WTC11 (cell line): ENCODE results near the gene CDK11B. TPM values are rescaled to one million over a fixed set of nuclear protein-coding genes. Genes with fewer than 3 reads are reported as not detected.

ENCODE experiments used
- ATAC-seq: fragments of 200-7000 bp; cut with Tn5 transposase; 2 replicates; pipeline ENCODE4 v1.10.0; 2021; ENCODE audit warnings: mild to moderate bottlenecking, moderate library complexity
- CTCF ChIA-PET: fragments of 300-600 bp; sonication (Branson Sonifier 250); formaldehyde crosslinking; loops from one replicate; lab custom pipeline; 2021; ENCODE audit warnings: antibody characterized with exemption; lab: Charles Lee
- POLR2A ChIA-PET: fragments of 350-600 bp; sonication (Branson Sonifier 250); formaldehyde crosslinking; loops from one replicate; lab custom pipeline; 2021; ENCODE audit warnings: antibody characterized with exemption; lab: Charles Lee
- DNase-seq: peaks from one replicate; pipeline ENCODE4 v3.0.0; 2021; ENCODE audit warnings: low spot score
- H3K27ac Mint-ChIP-seq: 2 replicates; pipeline ENCODE4 v1.8.0; 2021; ENCODE audit warnings: mixed read lengths
- H3K27me3 Mint-ChIP-seq: 2 replicates; pipeline ENCODE4 v1.8.0; 2021; ENCODE audit warnings: low read depth, mild to moderate bottlenecking, moderate library complexity, mixed read lengths
- H3K36me3 Mint-ChIP-seq: 2 replicates; pipeline ENCODE4 v1.8.0; 2021; ENCODE audit warnings: mixed read lengths
- H3K4me1 Mint-ChIP-seq: 2 replicates; pipeline ENCODE4 v1.8.0; 2022; ENCODE audit warnings: mixed read lengths
- H3K4me3 Mint-ChIP-seq: 2 replicates; pipeline ENCODE4 v1.8.0; 2021; ENCODE audit warnings: mild to moderate bottlenecking, moderate library complexity, mixed read lengths
- H3K9me3 Mint-ChIP-seq: 2 replicates; pipeline ENCODE4 v1.8.0; 2021; ENCODE audit warnings: mixed read lengths
- CBFB ChIP-seq: sonication (generic); formaldehyde crosslinking; IDR thresholded peaks from 2 replicates; pipeline ENCODE4 v1.8.1; 2022; ENCODE audit warnings: mild to moderate bottlenecking, low read depth, missing genetic modification reagents
- CREM ChIP-seq: sonication (generic); formaldehyde crosslinking; IDR thresholded peaks from 2 replicates; pipeline ENCODE4 v1.8.1; 2022; ENCODE audit warnings: mild to moderate bottlenecking, missing genetic modification reagents, moderate library complexity
- JAZF1 ChIP-seq: fragments of 250-450 bp; sonication (Bioruptor Pico); IDR thresholded peaks from 2 replicates; pipeline ENCODE4 v1.9.0; 2021; ENCODE audit warnings: moderate library complexity, mild to moderate bottlenecking, inconsistent platforms
- JUN ChIP-seq: sonication (generic); formaldehyde crosslinking; IDR thresholded peaks from 2 replicates; pipeline ENCODE4 v1.8.0; 2023; ENCODE audit warnings: mild to moderate bottlenecking, missing genetic modification reagents
- MXD4 ChIP-seq: fragments of 250-450 bp; sonication (Bioruptor Pico); IDR thresholded peaks from 2 replicates; pipeline ENCODE4 v1.8.0; 2021; ENCODE audit warnings: mild to moderate bottlenecking, moderate library complexity, borderline replicate concordance
- RELA ChIP-seq: sonication (generic); formaldehyde crosslinking; IDR thresholded peaks from 2 replicates; pipeline ENCODE4 v1.8.1; 2022; ENCODE audit warnings: missing genetic modification reagents, mild to moderate bottlenecking, borderline replicate concordance
- SMAD4 ChIP-seq: sonication (generic); formaldehyde crosslinking; IDR thresholded peaks from 2 replicates; pipeline ENCODE4 v1.8.0; 2022; ENCODE audit warnings: mild to moderate bottlenecking, missing genetic modification reagents
- ZNF317 ChIP-seq: sonication (generic); formaldehyde crosslinking; IDR thresholded peaks from 2 replicates; pipeline ENCODE4 v1.8.1; 2023; ENCODE audit warnings: low read depth, mild to moderate bottlenecking, moderate library complexity, missing genetic modification reagents, borderline replicate concordance
- total RNA-seq: library from RNA; stranded (reverse); gene quantifications from 3 replicates; pipeline ENCODE4 v1.2.3, GENCODE V29; 2021
- TF ChIP-seq, protein P1 (sequence below): sonication (generic); formaldehyde crosslinking; IDR thresholded peaks from 2 replicates; pipeline ENCODE4 v1.8.0; 2022; ENCODE audit warnings: mild to moderate bottlenecking, missing genetic modification reagents
- TF ChIP-seq, protein P2 (sequence below): sonication (generic); formaldehyde crosslinking; conservative IDR thresholded peaks from 2 replicates; pipeline ENCODE4 v1.8.1; 2022; ENCODE audit warnings: mild to moderate bottlenecking, missing genetic modification reagents
- TF ChIP-seq, protein P3 (sequence below): fragments of 250-450 bp; sonication (Bioruptor Pico); IDR thresholded peaks from 2 replicates; pipeline ENCODE4 v2.1.2; 2022; ENCODE audit warnings: mild to moderate bottlenecking, moderate library complexity
- TF ChIP-seq, protein P4 (sequence below): sonication (generic); formaldehyde crosslinking; IDR thresholded peaks from 2 replicates; pipeline ENCODE4 v1.8.1; 2023; ENCODE audit warnings: mild to moderate bottlenecking, missing genetic modification reagents, moderate library complexity
- TF ChIP-seq, protein P5 (sequence below): fragments of 250-450 bp; sonication (Bioruptor Pico); IDR thresholded peaks from 2 replicates; pipeline ENCODE4 v1.9.0; 2021; ENCODE audit warnings: mild to moderate bottlenecking, borderline replicate concordance
- TF ChIP-seq, protein P6 (sequence below): sonication (generic); formaldehyde crosslinking; IDR thresholded peaks from 2 replicates; pipeline ENCODE4 v1.8.0; 2022; ENCODE audit warnings: mild to moderate bottlenecking, missing genetic modification reagents
- TF ChIP-seq, protein P7 (sequence below): fragments of 250-450 bp; sonication (Bioruptor Pico); conservative IDR thresholded peaks from 2 replicates; pipeline ENCODE4 v1.9.0; 2021; ENCODE audit warnings: mild to moderate bottlenecking
- TF ChIP-seq, protein P8 (sequence below): sonication (generic); formaldehyde crosslinking; IDR thresholded peaks from 2 replicates; pipeline ENCODE4 v1.8.0; 2023; ENCODE audit warnings: missing genetic modification reagents
- TF ChIP-seq, protein P9 (sequence below): sonication (generic); formaldehyde crosslinking; IDR thresholded peaks from 2 replicates; pipeline ENCODE4 v1.8.1; 2022; ENCODE audit warnings: missing genetic modification reagents, borderline replicate concordance

CDK11B gene
- total RNA-seq, 1 experiment from 2014 or later: 41.2 TPM

DNA sequence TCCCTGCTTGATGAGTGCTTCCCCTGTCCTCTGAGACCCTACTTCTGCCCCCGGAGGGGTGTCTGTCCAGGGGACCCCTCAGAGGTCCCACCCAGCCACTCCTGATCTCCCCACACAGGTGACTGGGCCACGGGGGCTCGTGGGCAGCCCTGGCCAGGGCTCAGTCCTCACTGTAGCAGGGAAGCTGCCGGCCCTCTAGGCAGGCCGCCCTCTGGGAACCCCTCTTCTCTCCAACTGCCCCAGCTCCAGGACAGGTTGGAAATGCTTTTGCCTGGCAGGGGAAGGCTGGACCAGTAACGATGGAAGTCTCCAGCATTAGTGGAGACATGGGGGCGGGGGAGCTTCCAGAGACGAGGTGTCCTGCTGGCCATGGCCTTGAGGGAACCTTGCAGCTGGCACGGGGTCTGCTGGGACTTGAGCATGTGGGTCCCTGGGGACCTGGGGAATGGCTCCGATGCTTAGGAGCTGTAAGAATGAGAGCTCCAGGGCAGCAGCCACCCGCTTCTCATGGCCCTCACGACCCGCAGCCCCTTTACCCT is 55.8 kb downstream of the CDK11B start:
- Mint-ChIP-seq H3K27ac (no peak overlapping the region), H3K27me3 (peaks cover 21% of the 10 kb centered on the region)
- TF ChIP-seq, protein P1, sequence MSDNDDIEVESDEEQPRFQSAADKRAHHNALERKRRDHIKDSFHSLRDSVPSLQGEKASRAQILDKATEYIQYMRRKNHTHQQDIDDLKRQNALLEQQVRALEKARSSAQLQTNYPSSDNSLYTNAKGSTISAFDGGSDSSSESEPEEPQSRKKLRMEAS (CRISPR knock-in tag): no peak
- TF ChIP-seq, protein P2, sequence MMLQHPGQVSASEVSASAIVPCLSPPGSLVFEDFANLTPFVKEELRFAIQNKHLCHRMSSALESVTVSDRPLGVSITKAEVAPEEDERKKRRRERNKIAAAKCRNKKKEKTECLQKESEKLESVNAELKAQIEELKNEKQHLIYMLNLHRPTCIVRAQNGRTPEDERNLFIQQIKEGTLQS (CRISPR knock-in tag): no peak
- TF ChIP-seq SMAD4: no peak
- TF ChIP-seq, all 79 proteins: peak for 0

DNA sequence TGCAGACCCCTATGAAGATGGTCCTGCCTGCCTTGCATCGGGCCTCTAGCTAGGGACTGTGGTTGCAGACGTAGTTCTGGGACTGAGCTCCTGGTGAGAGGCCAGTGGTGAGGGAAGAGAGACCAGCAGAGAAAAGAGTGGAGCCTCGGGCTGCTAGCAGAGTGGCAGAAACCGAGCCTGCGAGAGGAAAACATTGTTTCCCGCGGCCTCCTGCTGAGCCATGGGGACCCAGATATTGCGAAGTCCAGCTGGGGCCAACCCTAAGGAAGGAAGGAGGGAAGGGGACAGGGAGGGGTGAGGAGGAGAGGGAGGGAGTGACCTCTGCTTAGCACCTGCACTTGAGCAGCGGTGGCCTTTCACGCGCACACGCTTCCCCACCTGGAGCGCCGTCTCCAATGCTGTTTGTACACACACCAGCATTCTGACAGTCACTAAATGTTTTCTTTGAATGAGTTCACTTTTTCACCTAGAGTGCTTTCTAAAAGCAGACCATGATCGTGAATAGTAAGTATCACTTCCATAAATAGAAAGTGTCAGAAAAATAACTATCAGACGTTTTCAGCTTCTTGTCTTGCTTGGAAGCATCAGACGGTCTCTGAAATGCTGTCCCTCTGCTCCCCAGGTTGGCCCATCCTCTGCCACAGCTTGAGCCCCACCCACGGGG is 56.4 kb downstream of the CDK11B start:
- H3K27ac Mint-ChIP-seq: no peak overlapping the region
- POLR2A ChIA-PET: no interaction called here
- no peaks in the 10 kb centered on the region for H3K36me3 Mint-ChIP-seq
- DNase-seq: no peak
- TF ChIP-seq ZNF317 (CRISPR knock-in tag) (no peak), JAZF1 (CRISPR knock-in tag) (no peak), RELA (CRISPR knock-in tag) (no peak), JUN (no peak), CREM (CRISPR knock-in tag) (no peak), MXD4 (CRISPR knock-in tag) (no peak), CBFB (CRISPR knock-in tag) (no peak)
- TF ChIP-seq, protein P3, sequence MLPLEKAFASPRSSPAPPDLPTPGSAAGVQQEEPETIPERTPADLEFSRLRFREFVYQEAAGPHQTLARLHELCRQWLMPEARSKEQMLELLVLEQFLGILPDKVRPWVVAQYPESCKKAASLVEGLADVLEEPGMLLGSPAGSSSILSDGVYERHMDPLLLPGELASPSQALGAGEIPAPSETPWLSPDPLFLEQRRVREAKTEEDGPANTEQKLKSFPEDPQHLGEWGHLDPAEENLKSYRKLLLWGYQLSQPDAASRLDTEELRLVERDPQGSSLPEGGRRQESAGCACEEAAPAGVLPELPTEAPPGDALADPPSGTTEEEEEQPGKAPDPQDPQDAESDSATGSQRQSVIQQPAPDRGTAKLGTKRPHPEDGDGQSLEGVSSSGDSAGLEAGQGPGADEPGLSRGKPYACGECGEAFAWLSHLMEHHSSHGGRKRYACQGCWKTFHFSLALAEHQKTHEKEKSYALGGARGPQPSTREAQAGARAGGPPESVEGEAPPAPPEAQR (CRISPR knock-in tag): no peak
- TF ChIP-seq, protein P4, sequence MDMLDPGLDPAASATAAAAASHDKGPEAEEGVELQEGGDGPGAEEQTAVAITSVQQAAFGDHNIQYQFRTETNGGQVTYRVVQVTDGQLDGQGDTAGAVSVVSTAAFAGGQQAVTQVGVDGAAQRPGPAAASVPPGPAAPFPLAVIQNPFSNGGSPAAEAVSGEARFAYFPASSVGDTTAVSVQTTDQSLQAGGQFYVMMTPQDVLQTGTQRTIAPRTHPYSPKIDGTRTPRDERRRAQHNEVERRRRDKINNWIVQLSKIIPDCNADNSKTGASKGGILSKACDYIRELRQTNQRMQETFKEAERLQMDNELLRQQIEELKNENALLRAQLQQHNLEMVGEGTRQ (CRISPR knock-in tag): no peak
- TF ChIP-seq, protein P5, sequence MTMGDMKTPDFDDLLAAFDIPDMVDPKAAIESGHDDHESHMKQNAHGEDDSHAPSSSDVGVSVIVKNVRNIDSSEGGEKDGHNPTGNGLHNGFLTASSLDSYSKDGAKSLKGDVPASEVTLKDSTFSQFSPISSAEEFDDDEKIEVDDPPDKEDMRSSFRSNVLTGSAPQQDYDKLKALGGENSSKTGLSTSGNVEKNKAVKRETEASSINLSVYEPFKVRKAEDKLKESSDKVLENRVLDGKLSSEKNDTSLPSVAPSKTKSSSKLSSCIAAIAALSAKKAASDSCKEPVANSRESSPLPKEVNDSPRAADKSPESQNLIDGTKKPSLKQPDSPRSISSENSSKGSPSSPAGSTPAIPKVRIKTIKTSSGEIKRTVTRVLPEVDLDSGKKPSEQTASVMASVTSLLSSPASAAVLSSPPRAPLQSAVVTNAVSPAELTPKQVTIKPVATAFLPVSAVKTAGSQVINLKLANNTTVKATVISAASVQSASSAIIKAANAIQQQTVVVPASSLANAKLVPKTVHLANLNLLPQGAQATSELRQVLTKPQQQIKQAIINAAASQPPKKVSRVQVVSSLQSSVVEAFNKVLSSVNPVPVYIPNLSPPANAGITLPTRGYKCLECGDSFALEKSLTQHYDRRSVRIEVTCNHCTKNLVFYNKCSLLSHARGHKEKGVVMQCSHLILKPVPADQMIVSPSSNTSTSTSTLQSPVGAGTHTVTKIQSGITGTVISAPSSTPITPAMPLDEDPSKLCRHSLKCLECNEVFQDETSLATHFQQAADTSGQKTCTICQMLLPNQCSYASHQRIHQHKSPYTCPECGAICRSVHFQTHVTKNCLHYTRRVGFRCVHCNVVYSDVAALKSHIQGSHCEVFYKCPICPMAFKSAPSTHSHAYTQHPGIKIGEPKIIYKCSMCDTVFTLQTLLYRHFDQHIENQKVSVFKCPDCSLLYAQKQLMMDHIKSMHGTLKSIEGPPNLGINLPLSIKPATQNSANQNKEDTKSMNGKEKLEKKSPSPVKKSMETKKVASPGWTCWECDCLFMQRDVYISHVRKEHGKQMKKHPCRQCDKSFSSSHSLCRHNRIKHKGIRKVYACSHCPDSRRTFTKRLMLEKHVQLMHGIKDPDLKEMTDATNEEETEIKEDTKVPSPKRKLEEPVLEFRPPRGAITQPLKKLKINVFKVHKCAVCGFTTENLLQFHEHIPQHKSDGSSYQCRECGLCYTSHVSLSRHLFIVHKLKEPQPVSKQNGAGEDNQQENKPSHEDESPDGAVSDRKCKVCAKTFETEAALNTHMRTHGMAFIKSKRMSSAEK (CRISPR knock-in tag): no peak
- TF ChIP-seq, protein P6, sequence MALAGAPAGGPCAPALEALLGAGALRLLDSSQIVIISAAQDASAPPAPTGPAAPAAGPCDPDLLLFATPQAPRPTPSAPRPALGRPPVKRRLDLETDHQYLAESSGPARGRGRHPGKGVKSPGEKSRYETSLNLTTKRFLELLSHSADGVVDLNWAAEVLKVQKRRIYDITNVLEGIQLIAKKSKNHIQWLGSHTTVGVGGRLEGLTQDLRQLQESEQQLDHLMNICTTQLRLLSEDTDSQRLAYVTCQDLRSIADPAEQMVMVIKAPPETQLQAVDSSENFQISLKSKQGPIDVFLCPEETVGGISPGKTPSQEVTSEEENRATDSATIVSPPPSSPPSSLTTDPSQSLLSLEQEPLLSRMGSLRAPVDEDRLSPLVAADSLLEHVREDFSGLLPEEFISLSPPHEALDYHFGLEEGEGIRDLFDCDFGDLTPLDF (CRISPR knock-in tag): no peak
- TF ChIP-seq, protein P7, sequence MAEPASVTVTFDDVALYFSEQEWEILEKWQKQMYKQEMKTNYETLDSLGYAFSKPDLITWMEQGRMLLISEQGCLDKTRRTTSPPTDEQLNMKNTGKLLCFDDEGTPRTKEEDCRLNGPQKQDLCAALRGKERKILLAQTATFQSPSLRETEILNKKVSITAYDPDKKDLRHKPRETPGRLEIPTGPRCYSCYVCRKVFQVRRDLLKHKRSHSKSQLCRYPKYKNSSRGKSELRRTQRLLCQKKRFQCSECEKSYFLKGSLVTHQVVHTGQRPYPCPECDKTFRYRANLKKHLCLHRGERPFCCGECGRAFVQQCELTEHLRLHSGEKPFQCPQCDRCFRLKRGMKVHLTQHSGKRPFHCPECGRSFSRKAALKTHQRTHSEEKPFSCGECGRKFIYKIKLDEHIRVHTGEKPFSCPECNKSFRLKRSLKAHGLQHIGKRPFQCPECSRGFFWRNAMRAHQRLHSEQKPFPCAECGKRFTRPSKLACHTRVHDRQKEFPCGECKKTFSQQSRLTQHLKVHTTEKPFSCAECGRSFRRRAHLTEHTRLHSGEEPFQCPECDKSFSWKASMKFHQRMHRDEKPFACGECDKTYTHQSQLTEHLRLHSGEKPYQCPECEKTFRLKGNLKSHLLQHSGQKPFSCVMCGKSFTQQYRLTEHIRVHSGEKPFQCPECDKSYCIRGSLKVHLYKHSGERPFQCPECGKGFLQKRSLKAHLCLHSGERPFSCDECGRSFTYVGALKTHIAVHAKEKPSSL (CRISPR knock-in tag): no peak
- TF ChIP-seq, protein P8, sequence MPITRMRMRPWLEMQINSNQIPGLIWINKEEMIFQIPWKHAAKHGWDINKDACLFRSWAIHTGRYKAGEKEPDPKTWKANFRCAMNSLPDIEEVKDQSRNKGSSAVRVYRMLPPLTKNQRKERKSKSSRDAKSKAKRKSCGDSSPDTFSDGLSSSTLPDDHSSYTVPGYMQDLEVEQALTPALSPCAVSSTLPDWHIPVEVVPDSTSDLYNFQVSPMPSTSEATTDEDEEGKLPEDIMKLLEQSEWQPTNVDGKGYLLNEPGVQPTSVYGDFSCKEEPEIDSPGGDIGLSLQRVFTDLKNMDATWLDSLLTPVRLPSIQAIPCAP: no peak
- TF ChIP-seq, protein P9, sequence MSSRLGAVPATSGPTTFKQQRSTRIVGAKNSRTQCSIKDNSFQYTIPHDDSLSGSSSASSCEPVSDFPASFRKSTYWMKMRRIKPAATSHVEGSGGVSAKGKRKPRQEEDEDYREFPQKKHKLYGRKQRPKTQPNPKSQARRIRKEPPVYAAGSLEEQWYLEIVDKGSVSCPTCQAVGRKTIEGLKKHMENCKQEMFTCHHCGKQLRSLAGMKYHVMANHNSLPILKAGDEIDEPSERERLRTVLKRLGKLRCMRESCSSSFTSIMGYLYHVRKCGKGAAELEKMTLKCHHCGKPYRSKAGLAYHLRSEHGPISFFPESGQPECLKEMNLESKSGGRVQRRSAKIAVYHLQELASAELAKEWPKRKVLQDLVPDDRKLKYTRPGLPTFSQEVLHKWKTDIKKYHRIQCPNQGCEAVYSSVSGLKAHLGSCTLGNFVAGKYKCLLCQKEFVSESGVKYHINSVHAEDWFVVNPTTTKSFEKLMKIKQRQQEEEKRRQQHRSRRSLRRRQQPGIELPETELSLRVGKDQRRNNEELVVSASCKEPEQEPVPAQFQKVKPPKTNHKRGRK (CRISPR knock-in tag): no peak
- TF ChIP-seq, all 79 proteins: peak for 0
- peaks cover 10% of the 10 kb centered on the region; the same call in 1 of the 2 replicates for H3K4me1 Mint-ChIP-seq
- H3K27me3 Mint-ChIP-seq: peaks cover 25% of the 10 kb centered on the region
- H3K9me3 Mint-ChIP-seq: no peaks in the 10 kb centered on the region
- no peak overlapping the region for H3K4me3 Mint-ChIP-seq
- CTCF ChIA-PET: no interaction called here
- no peak for ATAC-seq

More for the DNA sequence above, 55.8 kb downstream of the CDK11B start:
- peaks cover 5% of the 10 kb centered on the region; the same call in 1 of the 2 replicates for H3K4me1 Mint-ChIP-seq
- ChIA-PET CTCF (interaction anchor here (1.0 kb wide), 2 partner anchors 17 to 18 kb away, joined by 3 read pairs; no protein-coding TSS in a partner anchor), POLR2A (no interaction called here)
- no peak overlapping the region for H3K4me3 Mint-ChIP-seq
- H3K9me3 Mint-ChIP-seq: no peaks in the 10 kb centered on the region
- ATAC-seq (no peak), DNase-seq (no peak)
- H3K36me3 Mint-ChIP-seq: no peaks in the 10 kb centered on the region
